CD4-positive, alpha-beta T cell treated with Interferon alpha-2 for 1 hour (primary cell): ENCODE data around the gene AFAP1.

Experiments
- DNase-seq, 2 donors: peaks; one replicate each; pipeline ENCODE4 v3.0.0-alpha.2; 2020 to 2022

Gene AFAP1

GRCh38 chr4:7733801-7734650 is 205.6 kb downstream of the AFAP1 start:
- no peak for DNase-seq

- no peak for DNase-seq
These were observed 206.5 kb downstream of the AFAP1 start for GRCh38 chr4:7733201-7733600.

- DNase-seq = no peak
These were observed 207.4 kb downstream of the AFAP1 start for GRCh38 chr4:7732263-7732662.

GRCh38 chr4:7731437-7731836 is 208.2 kb downstream of the AFAP1 start:
- DNase-seq = no peak

- DNase-seq = no peak
These were observed 211.9 kb downstream of the AFAP1 start for GRCh38 chr4:7727749-7728148.

GRCh38 chr4:7726665-7727413 is 212.8 kb downstream of the AFAP1 start:
- DNase-seq = no peak

- no peak for DNase-seq
These were observed 213.7 kb downstream of the AFAP1 start for GRCh38 chr4:7725951-7726350.

- DNase-seq = no peak
These were observed 216.0 kb downstream of the AFAP1 start for GRCh38 chr4:7723625-7724024.

- DNase-seq = no peak
These were observed 216.8 kb downstream of the AFAP1 start for GRCh38 chr4:7722766-7723387.

GRCh38 chr4:7721984-7722551 is 217.6 kb downstream of the AFAP1 start:
- no peak for DNase-seq

- DNase-seq = peak; percentile 25 to 58
These were observed 220.1 kb downstream of the AFAP1 start for GRCh38 chr4:7719354-7720174.

- DNase-seq = no peak
These were observed 221.6 kb downstream of the AFAP1 start for GRCh38 chr4:7717946-7718490.

GRCh38 chr4:7717161-7717560 is 222.5 kb downstream of the AFAP1 start:
- DNase-seq = no peak

GRCh38 chr4:7716010-7716721 is 223.5 kb downstream of the AFAP1 start:
- DNase-seq = no peak

GRCh38 chr4:7715271-7716009 is 224.2 kb downstream of the AFAP1 start:
- no peak for DNase-seq

- no peak for DNase-seq
These were observed 224.9 kb downstream of the AFAP1 start for GRCh38 chr4:7714738-7715137.

GRCh38 chr4:7714176-7714575 is 225.5 kb downstream of the AFAP1 start:
- no peak for DNase-seq

GRCh38 chr4:7713757-7714156 is 225.9 kb downstream of the AFAP1 start:
- no peak for DNase-seq

GRCh38 chr4:7712021-7712671 is 227.5 kb downstream of the AFAP1 start:
- no peak for DNase-seq

GRCh38 chr4:7711307-7711963 is 228.2 kb downstream of the AFAP1 start:
- no peak for DNase-seq
